Astrocyte (in vitro differentiated cells and primary cell): ENCODE data around the gene DGKI. TPM values are rescaled to one million over a fixed set of nuclear protein-coding genes. Genes with fewer than 3 reads are reported as not detected.

Source experiments
- DNase-seq: peaks from one replicate; pipeline ENCODE4 v3.0.0-alpha.2; 2010; ENCODE audit warnings: low read depth
- FAIRE-seq: peaks from 2 replicates; lab custom pipeline; 2011; peaks lifted over from hg19 to GRCh38; lab: Jason Lieb, UNC
- H2AFZ ChIP-seq: 2 replicates; pipeline ENCODE4 v1.6.0; 2012; ENCODE audit warnings: low read depth, low read length, inconsistent platforms
- H3K27ac ChIP-seq: 2 replicates; pipeline ENCODE4 v1.5.1; 2011; ENCODE audit warnings: low read depth, low read length, inconsistent platforms
- H3K27me3 ChIP-seq: 2 replicates; pipeline ENCODE4 v1.6.0; 2011; ENCODE audit warnings: low read length, inconsistent platforms; ENCODE audit not compliant: insufficient read depth
- H3K36me3 ChIP-seq: 2 replicates; pipeline ENCODE4 v1.5.1; 2011; ENCODE audit warnings: low read length, inconsistent platforms; ENCODE audit not compliant: insufficient read depth
- H3K4me1 ChIP-seq: 2 replicates; pipeline ENCODE4 v1.5.1; 2011; ENCODE audit warnings: low read length, inconsistent platforms; ENCODE audit not compliant: insufficient read depth
- H3K4me2 ChIP-seq: 2 replicates; pipeline ENCODE4 v1.6.0; 2012; ENCODE audit warnings: low read length, inconsistent platforms
- H3K4me3 ChIP-seq: 2 replicates; pipeline ENCODE4 v1.5.1; 2011; ENCODE audit warnings: low read depth, mild to moderate bottlenecking, low read length, inconsistent platforms; ENCODE audit not compliant: insufficient read depth
- H3K79me2 ChIP-seq: 2 replicates; pipeline ENCODE4 v1.6.0; 2012; ENCODE audit warnings: mild to moderate bottlenecking, low read length, inconsistent platforms; ENCODE audit not compliant: insufficient read depth
- H3K9ac ChIP-seq: 2 replicates; pipeline ENCODE4 v1.6.0; 2012; ENCODE audit warnings: mild to moderate bottlenecking, low read length, inconsistent platforms
- H3K9me3 ChIP-seq: 2 replicates; pipeline ENCODE4 v1.5.1; 2012; ENCODE audit warnings: low read depth, mild to moderate bottlenecking, low read length, inconsistent platforms; ENCODE audit not compliant: insufficient read depth
- H4K20me1 ChIP-seq: 2 replicates; pipeline ENCODE4 v1.6.0; 2012; ENCODE audit warnings: low read length, inconsistent platforms; ENCODE audit not compliant: insufficient read depth
- H3K27ac Mint-ChIP-seq: one replicate; pipeline ENCODE4 v1.8.0; 2021; ENCODE audit warnings: mild to moderate bottlenecking, mixed read lengths; ENCODE audit not compliant: unreplicated experiment
- H3K27me3 Mint-ChIP-seq: one replicate; pipeline ENCODE4 v1.8.0; 2021; ENCODE audit warnings: low read depth, mixed read lengths; ENCODE audit not compliant: unreplicated experiment
- H3K36me3 Mint-ChIP-seq: one replicate; pipeline ENCODE4 v1.8.0; 2021; ENCODE audit warnings: low read depth, mixed read lengths; ENCODE audit not compliant: unreplicated experiment
- H3K4me1 Mint-ChIP-seq: one replicate; pipeline ENCODE4 v1.8.0; 2021; ENCODE audit warnings: low read depth, mixed read lengths; ENCODE audit not compliant: unreplicated experiment
- H3K4me3 Mint-ChIP-seq: one replicate; pipeline ENCODE4 v1.8.0; 2021; ENCODE audit warnings: mild to moderate bottlenecking, moderate library complexity, mixed read lengths; ENCODE audit not compliant: unreplicated experiment
- H3K9me3 Mint-ChIP-seq: one replicate; pipeline ENCODE4 v1.8.0; 2021; ENCODE audit warnings: mild to moderate bottlenecking, mixed read lengths; ENCODE audit not compliant: unreplicated experiment
- CTCF ChIP-seq: IDR thresholded peaks from 2 replicates; pipeline ENCODE4 v1.5.1; 2011; ENCODE audit warnings: low read depth, mild to moderate bottlenecking, inconsistent platforms, low read length, moderate library complexity; ENCODE audit not compliant: insufficient read depth
- EZH2 ChIP-seq: IDR thresholded peaks from 2 replicates; pipeline ENCODE4 v1.6.1; 2012; ENCODE audit warnings: mild to moderate bottlenecking, low read length, inconsistent platforms; ENCODE audit not compliant: insufficient read depth
- total RNA-seq: library from RNA; stranded (reverse); gene quantifications from 2 replicates; pipeline ENCODE4 v1.2.1, GENCODE V29; 2021

The DGKI gene
- total RNA-seq, 1 donor from 2014 or later: 6.3 TPM

GRCh38 chr7:137618748-137619147 lies 228.0 kb downstream of the DGKI start:
- Mint-ChIP-seq H3K27ac (no peak overlapping the region), H3K4me3 (no peak overlapping the region), H3K27me3 (no peaks in the 10 kb centered on the region), H3K9me3 (no peaks in the 10 kb centered on the region), H3K36me3 (no peaks in the 10 kb centered on the region), H3K4me1 (peaks cover 4% of the 10 kb centered on the region)
- no peak for TF ChIP-seq CTCF
- no peak for TF ChIP-seq EZH2
- Histone ChIP-seq H3K36me3 (no peaks in the 10 kb centered on the region), H3K9ac (no peak overlapping the region), H3K27me3 (no peaks in the 10 kb centered on the region), H3K27ac (no peak overlapping the region), H3K4me1 (peaks cover 3% of the 10 kb centered on the region), H3K79me2 (no peaks in the 10 kb centered on the region), H3K4me2 (no peak overlapping the region), H3K9me3 (no peaks in the 10 kb centered on the region), H4K20me1 (no peaks in the 10 kb centered on the region), H2AFZ (no peak overlapping the region), H3K4me3 (no peak overlapping the region)
- FAIRE-seq (no peak), DNase-seq (no peak)

GRCh38 chr7:137613006-137613525 lies 233.7 kb downstream of the DGKI start:
- Mint-ChIP-seq H3K36me3 (no peaks in the 10 kb centered on the region), H3K27ac (no peak overlapping the region), H3K9me3 (no peaks in the 10 kb centered on the region), H3K4me3 (no peak overlapping the region), H3K27me3 (no peaks in the 10 kb centered on the region), H3K4me1 (peaks cover 5% of the 10 kb centered on the region)
- Histone ChIP-seq H3K27ac (no peak overlapping the region), H2AFZ (no peak overlapping the region), H3K9ac (no peak overlapping the region), H3K36me3 (no peaks in the 10 kb centered on the region), H3K79me2 (no peaks in the 10 kb centered on the region), H3K4me3 (no peak overlapping the region), H3K4me1 (no peaks in the 10 kb centered on the region), H4K20me1 (no peaks in the 10 kb centered on the region), H3K9me3 (no peaks in the 10 kb centered on the region), H3K27me3 (no peaks in the 10 kb centered on the region), H3K4me2 (no peak overlapping the region)
- TF ChIP-seq EZH2 (no peak), CTCF (no peak)
- FAIRE-seq: no peak
- no peak for DNase-seq

GRCh38 chr7:137611606-137612005 lies 235.2 kb downstream of the DGKI start:
- no peak overlapping the region for H2AFZ ChIP-seq
- H3K9me3 Mint-ChIP-seq: no peaks in the 10 kb centered on the region
- DNase-seq (no peak), FAIRE-seq (no peak)
- no peak overlapping the region for H3K4me3 Mint-ChIP-seq
- TF ChIP-seq CTCF: no peak
- TF ChIP-seq EZH2: no peak
- no peak overlapping the region for H3K9ac ChIP-seq
- no peaks in the 10 kb centered on the region for H3K79me2 ChIP-seq
- no peak overlapping the region for H3K27ac Mint-ChIP-seq
- no peak overlapping the region for H3K4me3 ChIP-seq
- no peak overlapping the region for H3K27ac ChIP-seq
- no peaks in the 10 kb centered on the region for H3K27me3 ChIP-seq
- H3K27me3 Mint-ChIP-seq: no peaks in the 10 kb centered on the region
- no peaks in the 10 kb centered on the region for H3K36me3 Mint-ChIP-seq
- H3K4me1 Mint-ChIP-seq: peaks cover 5% of the 10 kb centered on the region
- H4K20me1 ChIP-seq: no peaks in the 10 kb centered on the region
- no peaks in the 10 kb centered on the region for H3K4me1 ChIP-seq
- H3K9me3 ChIP-seq: no peaks in the 10 kb centered on the region
- H3K36me3 ChIP-seq: no peaks in the 10 kb centered on the region
- no peak overlapping the region for H3K4me2 ChIP-seq
